Loucy (cell line): ENCODE measurements around the gene TMEM132A.

ENCODE experiments used
- CTCF ChIP-seq: fragments of 200-600 bp; sonication (generic); conservative IDR thresholded peaks from 2 replicates; pipeline ENCODE4 v1.5.1; 2014; ENCODE audit warnings: mild to moderate bottlenecking, antibody characterized with exemption, low read length
- EZH2phosphoT487 ChIP-seq: fragments of 200-600 bp; IDR thresholded peaks from 2 replicates; pipeline ENCODE4 v1.6.1; 2018; ENCODE audit warnings: antibody characterized with exemption, mild to moderate bottlenecking, moderate library complexity, borderline replicate concordance

GRCh38 chr11:60908803-60909202 is 15.5 kb upstream of the TMEM132A start:
- TF ChIP-seq CTCF (no peak), EZH2phosphoT487 (no peak)
